Measurements from ENCODE around the gene SNAI3.

The SNAI3 gene

GRCh38 chr16:88702371-88703210 lies 16.3 kb upstream of the SNAI3 start:
- H3K4me3 ChIP-seq (ENCODE audit: low read depth, low read length): no peak overlapping the region
- TF ChIP-seq CTCF (IDR thresholded peaks at IDR 0.05; ENCODE audit: borderline replicate concordance, insufficient read depth, low read depth, low read length): no peak

GRCh38 chr16:88701581-88702370 lies 15.5 kb upstream of the SNAI3 start:
- peak overlapping the region; percentile 36 for H3K4me3 ChIP-seq (ENCODE audit: low read depth, low read length)
- TF ChIP-seq CTCF (IDR thresholded peaks at IDR 0.05; ENCODE audit: borderline replicate concordance, insufficient read depth, low read depth, low read length): no peak

GRCh38 chr16:88700636-88701482 lies 14.6 kb upstream of the SNAI3 start:
- H3K4me3 ChIP-seq (ENCODE audit: low read depth, low read length): peak overlapping the region; percentile 46
- no peak for TF ChIP-seq CTCF (IDR thresholded peaks at IDR 0.05; ENCODE audit: borderline replicate concordance, insufficient read depth, low read depth, low read length)

- peak overlapping the region; percentile 46 for H3K4me3 ChIP-seq (ENCODE audit: low read depth, low read length)
- no peak for TF ChIP-seq CTCF (IDR thresholded peaks at IDR 0.05; ENCODE audit: borderline replicate concordance, insufficient read depth, low read depth, low read length)
These were observed 14.0 kb upstream of the SNAI3 start for GRCh38 chr16:88700322-88700635.

- no peak for TF ChIP-seq CTCF (IDR thresholded peaks at IDR 0.05; ENCODE audit: borderline replicate concordance, insufficient read depth, low read depth, low read length)
- H3K4me3 ChIP-seq (ENCODE audit: low read depth, low read length): no peak overlapping the region
These were observed 12.9 kb upstream of the SNAI3 start for GRCh38 chr16:88699180-88699579.

- TF ChIP-seq CTCF (IDR thresholded peaks at IDR 0.05; ENCODE audit: borderline replicate concordance, insufficient read depth, low read depth, low read length): no peak
- no peak overlapping the region for H3K4me3 ChIP-seq (ENCODE audit: low read depth, low read length)
These were observed 12.3 kb upstream of the SNAI3 start for GRCh38 chr16:88698646-88699045.
